Suprapubic skin (tissue), 4 donors: ENCODE data around the gene CHL1. TPM values are rescaled to one million over a fixed set of nuclear protein-coding genes. Genes with fewer than 3 reads are reported as not detected.

Experiments
- DNase-seq, 2 donors: peaks; one replicate each; pipeline ENCODE4 v3.0.0-alpha.2; 2019; ENCODE audit warnings: low spot score in 2 of 2
- H3K27ac ChIP-seq: fragments of 200-600 bp; sonication (generic); one replicate; pipeline ENCODE4 v1.5.1; 2019
- H3K27me3 ChIP-seq: fragments of 200-600 bp; sonication (generic); one replicate; pipeline ENCODE4 v1.5.1; 2019
- H3K36me3 ChIP-seq: fragments of 200-600 bp; sonication (generic); one replicate; pipeline ENCODE4 v1.5.1; 2019
- H3K4me1 ChIP-seq: fragments of 200-600 bp; sonication (generic); one replicate; pipeline ENCODE4 v1.5.1; 2019
- H3K4me3 ChIP-seq: fragments of 200-600 bp; sonication (generic); one replicate; pipeline ENCODE4 v1.5.1; 2019; ENCODE audit warnings: mild to moderate bottlenecking
- H3K9me3 ChIP-seq: fragments of 200-600 bp; sonication (generic); one replicate; pipeline ENCODE4 v1.5.1; 2019
- EP300 ChIP-seq: sonication (generic); formaldehyde crosslinking; IDR thresholded peaks from one replicate; pipeline ENCODE4 v1.6.1; 2017; ENCODE audit warnings: antibody characterized with exemption
- POLR2A ChIP-seq, 2 donors: fragments of 450-650 bp; IDR thresholded peaks; one replicate each; pipeline ENCODE4 v1.6.1; 2017; ENCODE audit warnings: antibody characterized with exemption in 2 of 2, mild to moderate bottlenecking in 2 of 2, moderate library complexity in 2 of 2
- POLR2AphosphoS5 ChIP-seq, 3 donors: sonication (generic); formaldehyde crosslinking; IDR thresholded peaks; one replicate each; pipeline ENCODE4 v1.6.1; 2017; ENCODE audit warnings: antibody characterized with exemption in 3 of 3
- WGBS: methylation state at CpG from one replicate; pipeline ENCODE4 v1.1.5; 2018; 5-methylcytosine and 5-hydroxymethylcytosine counted together
- total RNA-seq, 4 donors: library from RNA; depleted of rRNA; stranded (reverse); fragments of >200 nt; gene quantifications; one replicate each; pipeline ENCODE4 v1.1.0, GENCODE V29; 2016
- TF ChIP-seq, protein P1 (sequence below), 2 donors: fragments of 200-600 bp in 1 of 2; fragments of 450-650 bp in 1 of 2; sonication (generic) in 1 of 2; IDR thresholded peaks; one replicate each; pipeline ENCODE4 v1.5.1; 2016 to 2019; ENCODE audit warnings: antibody characterized with exemption in 2 of 2, mild to moderate bottlenecking in 1 of 2, moderate library complexity in 1 of 2

CHL1 gene
- total RNA-seq, 4 donors from 2014 or later: 39.5 to 77.9 (median 60.5) TPM

DNA sequence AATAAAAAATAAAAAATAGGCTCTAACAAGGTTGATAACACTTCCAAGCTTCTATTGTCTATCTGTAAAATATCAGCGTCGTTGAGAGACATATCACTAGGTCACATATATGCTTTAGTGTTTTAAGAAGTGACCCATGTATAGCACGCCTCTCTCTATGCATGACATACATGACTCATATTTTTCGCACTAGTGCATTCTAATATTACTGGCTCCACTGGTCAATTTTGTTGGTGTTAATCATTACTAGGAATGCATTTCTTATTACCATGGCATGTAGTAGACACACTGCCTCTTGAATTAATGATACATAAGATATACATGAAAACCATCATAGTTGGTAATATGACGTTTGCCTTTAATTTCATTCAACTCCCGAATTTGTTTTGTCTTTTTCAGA lies 203.1 kb downstream of the CHL1 start:
- H3K36me3 ChIP-seq: no peaks in the 10 kb centered on the region
- WGBS: 90% methylated on average over 6 of the region's 6 CpGs
- H3K4me3 ChIP-seq: no peak overlapping the region
- no peaks in the 10 kb centered on the region for H3K27me3 ChIP-seq
- no peak for TF ChIP-seq POLR2A (IDR thresholded peaks at IDR 0.05)
- TF ChIP-seq POLR2AphosphoS5 (IDR thresholded peaks at IDR 0.05): no peak
- TF ChIP-seq EP300: no peak
- TF ChIP-seq, protein P1, sequence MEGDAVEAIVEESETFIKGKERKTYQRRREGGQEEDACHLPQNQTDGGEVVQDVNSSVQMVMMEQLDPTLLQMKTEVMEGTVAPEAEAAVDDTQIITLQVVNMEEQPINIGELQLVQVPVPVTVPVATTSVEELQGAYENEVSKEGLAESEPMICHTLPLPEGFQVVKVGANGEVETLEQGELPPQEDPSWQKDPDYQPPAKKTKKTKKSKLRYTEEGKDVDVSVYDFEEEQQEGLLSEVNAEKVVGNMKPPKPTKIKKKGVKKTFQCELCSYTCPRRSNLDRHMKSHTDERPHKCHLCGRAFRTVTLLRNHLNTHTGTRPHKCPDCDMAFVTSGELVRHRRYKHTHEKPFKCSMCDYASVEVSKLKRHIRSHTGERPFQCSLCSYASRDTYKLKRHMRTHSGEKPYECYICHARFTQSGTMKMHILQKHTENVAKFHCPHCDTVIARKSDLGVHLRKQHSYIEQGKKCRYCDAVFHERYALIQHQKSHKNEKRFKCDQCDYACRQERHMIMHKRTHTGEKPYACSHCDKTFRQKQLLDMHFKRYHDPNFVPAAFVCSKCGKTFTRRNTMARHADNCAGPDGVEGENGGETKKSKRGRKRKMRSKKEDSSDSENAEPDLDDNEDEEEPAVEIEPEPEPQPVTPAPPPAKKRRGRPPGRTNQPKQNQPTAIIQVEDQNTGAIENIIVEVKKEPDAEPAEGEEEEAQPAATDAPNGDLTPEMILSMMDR (IDR thresholded peaks at IDR 0.05): no peak
- H3K9me3 ChIP-seq: no peaks in the 10 kb centered on the region
- no peak for DNase-seq
- no peaks in the 10 kb centered on the region for H3K4me1 ChIP-seq
- H3K27ac ChIP-seq: no peak overlapping the region

DNA sequence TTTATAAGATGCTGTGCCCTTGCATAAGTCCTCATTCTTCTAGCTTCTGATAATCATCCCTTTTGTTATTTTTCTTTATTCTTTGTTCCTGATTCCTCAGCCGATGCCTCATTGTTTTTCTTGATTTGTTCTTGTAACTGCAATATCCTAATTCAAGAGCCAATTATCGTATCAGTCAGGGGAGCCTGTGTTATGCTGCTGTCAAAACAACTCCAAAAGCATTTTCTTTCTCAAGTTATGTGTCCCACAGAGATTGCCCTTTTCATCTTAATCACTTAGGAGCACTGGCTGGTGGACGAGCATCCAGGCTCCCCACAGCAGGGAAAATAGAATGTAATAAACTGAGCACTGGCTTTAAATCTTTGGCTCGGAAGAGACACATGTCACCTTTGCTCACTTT lies 207.3 kb downstream of the CHL1 start:
- Histone ChIP-seq H3K4me1 (no peaks in the 10 kb centered on the region), H3K4me3 (no peak overlapping the region), H3K27ac (no peak overlapping the region), H3K9me3 (no peaks in the 10 kb centered on the region), H3K36me3 (no peaks in the 10 kb centered on the region), H3K27me3 (no peaks in the 10 kb centered on the region)
- no peak for DNase-seq
- 83% methylated on average over 4 of the region's 4 CpGs for WGBS
- no peak for TF ChIP-seq POLR2AphosphoS5 (IDR thresholded peaks at IDR 0.05)
- no peak for TF ChIP-seq EP300

DNA sequence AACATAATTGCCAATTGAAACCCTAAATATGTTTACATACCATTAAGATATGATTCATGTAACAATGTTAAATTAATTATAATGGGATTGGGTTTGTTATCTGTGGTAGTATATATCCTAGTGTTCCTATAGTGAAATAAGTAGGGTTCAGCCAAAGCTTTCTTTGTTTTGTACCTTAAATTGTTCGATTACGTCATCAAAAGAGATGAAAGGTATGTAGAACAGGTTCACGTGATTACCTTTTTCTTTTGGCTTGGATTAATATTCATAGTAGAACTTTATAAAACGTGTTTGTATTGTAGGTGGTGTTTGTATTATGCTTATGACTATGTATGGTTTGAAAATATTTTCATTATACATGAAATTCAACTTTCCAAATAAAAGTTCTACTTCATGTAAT lies 212.4 kb downstream of the CHL1 start:
- H3K36me3 ChIP-seq: no peaks in the 10 kb centered on the region
- H3K9me3 ChIP-seq: no peaks in the 10 kb centered on the region
- no peaks in the 10 kb centered on the region for H3K4me1 ChIP-seq
- H3K4me3 ChIP-seq: no peak overlapping the region
- 68% methylated on average over 4 of the region's 4 CpGs for WGBS
- DNase-seq: no peak
- H3K27ac ChIP-seq: no peak overlapping the region
- peaks cover 5% of the 10 kb centered on the region for H3K27me3 ChIP-seq
- TF ChIP-seq EP300 (no peak), POLR2A (IDR thresholded peaks at IDR 0.05) (no peak), POLR2AphosphoS5 (IDR thresholded peaks at IDR 0.05) (no peak)
- TF ChIP-seq, protein P1 (IDR thresholded peaks at IDR 0.05): no peak

DNA sequence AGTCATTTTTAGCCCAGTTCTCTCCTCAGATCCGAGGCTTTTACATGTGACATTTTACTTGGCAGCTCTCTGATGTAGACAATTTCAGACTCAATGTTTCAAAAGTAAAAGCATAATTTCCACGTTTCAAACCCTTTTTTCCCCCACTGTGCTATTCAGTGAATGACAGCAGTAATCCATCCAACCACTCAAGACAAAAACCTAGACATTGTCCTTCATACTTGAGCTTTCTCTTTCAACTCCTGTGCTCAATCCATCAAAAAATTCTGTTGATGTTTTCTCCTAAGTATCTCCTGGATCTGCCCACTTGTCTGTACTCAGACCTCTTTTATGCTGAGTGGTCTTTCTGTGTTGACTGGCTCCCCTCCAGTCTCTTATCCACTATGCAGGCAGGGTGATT lies 214.7 kb downstream of the CHL1 start:
- Histone ChIP-seq H3K9me3 (no peaks in the 10 kb centered on the region), H3K27ac (no peak overlapping the region), H3K36me3 (no peaks in the 10 kb centered on the region), H3K4me3 (no peak overlapping the region), H3K4me1 (no peaks in the 10 kb centered on the region), H3K27me3 (peaks cover 5% of the 10 kb centered on the region)
- WGBS: 26% methylated on average over 2 of the region's 2 CpGs
- no peak for DNase-seq
- TF ChIP-seq POLR2AphosphoS5 (IDR thresholded peaks at IDR 0.05): no peak
- TF ChIP-seq EP300: no peak
- TF ChIP-seq, protein P1 (IDR thresholded peaks at IDR 0.05): no peak
- no peak for TF ChIP-seq POLR2A (IDR thresholded peaks at IDR 0.05)

DNA sequence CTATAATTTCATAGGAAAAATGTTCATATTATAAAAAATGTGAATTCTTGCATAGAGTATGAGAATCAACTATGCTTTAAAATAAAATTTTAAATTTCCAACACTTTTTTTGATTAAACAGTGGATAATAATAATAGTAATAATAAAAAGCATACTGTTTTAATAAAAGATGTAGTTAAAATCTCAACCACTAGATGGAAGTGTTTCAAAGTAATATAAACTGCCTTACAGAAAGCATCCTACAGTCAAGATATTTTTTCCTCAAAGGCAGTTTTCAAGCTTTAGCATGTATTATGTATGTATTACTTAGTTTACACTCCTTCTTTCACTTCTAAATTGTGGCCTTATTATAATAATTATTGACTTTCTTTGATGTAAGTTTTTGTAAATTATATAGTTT lies 217.5 kb downstream of the CHL1 start:
- TF ChIP-seq, protein P1 (IDR thresholded peaks at IDR 0.05): no peak
- no peak for TF ChIP-seq EP300
- Histone ChIP-seq H3K36me3 (no peaks in the 10 kb centered on the region), H3K4me1 (no peaks in the 10 kb centered on the region), H3K27ac (no peak overlapping the region), H3K27me3 (peaks cover 5% of the 10 kb centered on the region), H3K9me3 (no peaks in the 10 kb centered on the region), H3K4me3 (no peak overlapping the region)
- DNase-seq: no peak

DNA sequence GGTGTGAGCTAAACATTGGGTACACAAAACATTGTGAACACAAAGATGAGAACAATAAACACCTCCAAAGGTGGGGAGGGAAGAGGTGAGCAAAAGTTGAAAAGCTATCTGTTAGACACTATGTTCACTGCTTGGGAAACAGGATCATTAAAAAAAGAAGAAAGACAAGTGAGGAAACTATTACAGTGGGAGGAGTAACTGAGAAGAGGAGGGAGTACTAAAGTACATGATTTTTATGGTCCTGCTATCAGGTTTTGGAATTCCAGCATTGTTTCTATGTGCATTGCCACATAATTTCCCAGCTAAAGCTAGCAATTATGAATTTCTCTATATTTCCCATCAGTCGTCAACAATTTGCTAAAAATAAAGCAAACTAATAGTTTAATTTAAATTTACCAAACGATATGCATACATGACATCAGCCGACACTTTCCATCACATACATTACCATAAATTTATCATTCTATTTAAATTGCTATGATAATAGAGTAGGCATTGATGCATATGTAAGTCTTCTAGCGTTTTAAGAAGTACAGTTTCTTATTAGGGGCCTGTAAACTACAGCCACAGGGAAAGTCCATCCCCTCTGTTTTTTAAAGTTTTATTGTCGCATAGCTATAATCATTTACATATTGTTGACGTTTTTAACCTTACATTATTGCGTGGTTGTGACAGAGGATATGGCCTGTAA lies 221.8 kb downstream of the CHL1 start:
- DNase-seq: no peak
- no peaks in the 10 kb centered on the region for H3K4me1 ChIP-seq
- 69% methylated on average over 7 of the region's 7 CpGs for WGBS
- TF ChIP-seq EP300 (no peak), POLR2A (IDR thresholded peaks at IDR 0.05) (no peak), POLR2AphosphoS5 (IDR thresholded peaks at IDR 0.05) (no peak)
- TF ChIP-seq, protein P1 (IDR thresholded peaks at IDR 0.05): no peak
- no peaks in the 10 kb centered on the region for H3K27me3 ChIP-seq
- no peaks in the 10 kb centered on the region for H3K36me3 ChIP-seq
- H3K27ac ChIP-seq: no peak overlapping the region
- no peaks in the 10 kb centered on the region for H3K9me3 ChIP-seq
- no peak overlapping the region for H3K4me3 ChIP-seq
